Ishikawa (cell line): ENCODE results near the gene MAML2.

ENCODE experiments used
- CREB1 ChIP-seq: IDR thresholded peaks from 2 replicates; pipeline ENCODE4 v1.6.1; 2012; ENCODE audit warnings: low read depth
- EGR1 ChIP-seq: IDR thresholded peaks from 2 replicates; pipeline ENCODE4 v1.6.1; 2012
- EP300 ChIP-seq: IDR thresholded peaks from 2 replicates; pipeline ENCODE4 v1.6.1; 2012; ENCODE audit warnings: borderline replicate concordance
- RAD21 ChIP-seq: IDR thresholded peaks from 2 replicates; pipeline ENCODE4 v1.6.1; 2012; ENCODE audit warnings: low read depth
- TAF1 ChIP-seq: IDR thresholded peaks from 2 replicates; pipeline ENCODE4 v1.6.1; 2012; ENCODE audit warnings: low read depth, mild to moderate bottlenecking
- TCF12 ChIP-seq: IDR thresholded peaks from 2 replicates; pipeline ENCODE4 v1.6.1; 2012; ENCODE audit warnings: low read depth
- TEAD4 ChIP-seq: IDR thresholded peaks from 2 replicates; pipeline ENCODE4 v1.6.1; 2012
- YY1 ChIP-seq: IDR thresholded peaks from 2 replicates; pipeline ENCODE4 v1.6.1; 2012; ENCODE audit warnings: low read depth
- ZBTB7A ChIP-seq: IDR thresholded peaks from 2 replicates; pipeline ENCODE4 v1.6.1; 2012; ENCODE audit warnings: low read depth
- TF ChIP-seq, protein P1 (sequence below): IDR thresholded peaks from 2 replicates; pipeline ENCODE4 v1.6.1; 2012
- TF ChIP-seq, protein P2 (sequence below): IDR thresholded peaks from 2 replicates; pipeline ENCODE4 v1.6.1; 2012; ENCODE audit warnings: low read depth, mild to moderate bottlenecking
- TF ChIP-seq, protein P3 (sequence below): IDR thresholded peaks from 2 replicates; pipeline ENCODE4 v1.6.1; 2012

DNA sequence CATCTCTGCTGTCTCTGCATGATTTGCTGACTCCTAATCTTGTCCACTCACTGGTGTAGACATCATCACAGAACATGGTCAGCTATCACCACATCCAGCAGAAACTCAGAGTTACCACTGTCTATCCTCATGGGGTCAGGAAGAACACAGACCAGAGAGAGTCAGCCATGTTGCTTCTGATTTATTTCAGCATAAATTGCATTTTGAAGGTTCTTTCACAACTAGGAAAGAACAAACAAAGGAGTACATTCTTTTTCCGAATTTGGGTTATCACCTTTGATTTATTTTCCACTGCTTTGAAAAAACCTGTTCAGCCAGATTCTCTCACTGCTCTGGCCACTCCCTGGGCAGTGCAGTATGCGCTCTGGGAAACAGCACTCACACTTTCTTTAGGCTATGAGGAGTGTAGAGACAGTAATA is 247.1 kb downstream of the MAML2 start:
- peak; percentile 83 for TF ChIP-seq EP300
- no peak for TF ChIP-seq TAF1
- TF ChIP-seq CREB1 = no peak
- peak; percentile 16; the same call in 1 of the 2 replicates for TF ChIP-seq RAD21
- TF ChIP-seq EGR1 = no peak
- TF ChIP-seq TEAD4 = peak; percentile 89
- TF ChIP-seq ZBTB7A = no peak
- TF ChIP-seq, protein P1, sequence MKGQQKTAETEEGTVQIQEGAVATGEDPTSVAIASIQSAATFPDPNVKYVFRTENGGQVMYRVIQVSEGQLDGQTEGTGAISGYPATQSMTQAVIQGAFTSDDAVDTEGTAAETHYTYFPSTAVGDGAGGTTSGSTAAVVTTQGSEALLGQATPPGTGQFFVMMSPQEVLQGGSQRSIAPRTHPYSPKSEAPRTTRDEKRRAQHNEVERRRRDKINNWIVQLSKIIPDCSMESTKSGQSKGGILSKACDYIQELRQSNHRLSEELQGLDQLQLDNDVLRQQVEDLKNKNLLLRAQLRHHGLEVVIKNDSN = no peak
- peak; percentile 68; the same call in 1 of the 2 replicates for TF ChIP-seq YY1
- TF ChIP-seq, protein P2, sequence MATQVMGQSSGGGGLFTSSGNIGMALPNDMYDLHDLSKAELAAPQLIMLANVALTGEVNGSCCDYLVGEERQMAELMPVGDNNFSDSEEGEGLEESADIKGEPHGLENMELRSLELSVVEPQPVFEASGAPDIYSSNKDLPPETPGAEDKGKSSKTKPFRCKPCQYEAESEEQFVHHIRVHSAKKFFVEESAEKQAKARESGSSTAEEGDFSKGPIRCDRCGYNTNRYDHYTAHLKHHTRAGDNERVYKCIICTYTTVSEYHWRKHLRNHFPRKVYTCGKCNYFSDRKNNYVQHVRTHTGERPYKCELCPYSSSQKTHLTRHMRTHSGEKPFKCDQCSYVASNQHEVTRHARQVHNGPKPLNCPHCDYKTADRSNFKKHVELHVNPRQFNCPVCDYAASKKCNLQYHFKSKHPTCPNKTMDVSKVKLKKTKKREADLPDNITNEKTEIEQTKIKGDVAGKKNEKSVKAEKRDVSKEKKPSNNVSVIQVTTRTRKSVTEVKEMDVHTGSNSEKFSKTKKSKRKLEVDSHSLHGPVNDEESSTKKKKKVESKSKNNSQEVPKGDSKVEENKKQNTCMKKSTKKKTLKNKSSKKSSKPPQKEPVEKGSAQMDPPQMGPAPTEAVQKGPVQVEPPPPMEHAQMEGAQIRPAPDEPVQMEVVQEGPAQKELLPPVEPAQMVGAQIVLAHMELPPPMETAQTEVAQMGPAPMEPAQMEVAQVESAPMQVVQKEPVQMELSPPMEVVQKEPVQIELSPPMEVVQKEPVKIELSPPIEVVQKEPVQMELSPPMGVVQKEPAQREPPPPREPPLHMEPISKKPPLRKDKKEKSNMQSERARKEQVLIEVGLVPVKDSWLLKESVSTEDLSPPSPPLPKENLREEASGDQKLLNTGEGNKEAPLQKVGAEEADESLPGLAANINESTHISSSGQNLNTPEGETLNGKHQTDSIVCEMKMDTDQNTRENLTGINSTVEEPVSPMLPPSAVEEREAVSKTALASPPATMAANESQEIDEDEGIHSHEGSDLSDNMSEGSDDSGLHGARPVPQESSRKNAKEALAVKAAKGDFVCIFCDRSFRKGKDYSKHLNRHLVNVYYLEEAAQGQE = no peak
- TF ChIP-seq, protein P3, sequence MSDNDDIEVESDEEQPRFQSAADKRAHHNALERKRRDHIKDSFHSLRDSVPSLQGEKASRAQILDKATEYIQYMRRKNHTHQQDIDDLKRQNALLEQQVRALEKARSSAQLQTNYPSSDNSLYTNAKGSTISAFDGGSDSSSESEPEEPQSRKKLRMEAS = peak; percentile 58
- peak; percentile 86 for TF ChIP-seq TCF12
